ENCODE measurements around the gene MYO1D.
"Not testable (repeated sequence)": the region's sequence is repeated elsewhere in the genome, so short reads cannot be mapped to it uniquely, and the experiment has no call there.

Gene MYO1D

GRCh38 chr17:32551186-32551955, 325.6 kb downstream of the MYO1D start:
- in situ Hi-C loops (cut with MboI; ENCODE audit: low sequenced_read_pairs) = no loop called here

DNA sequence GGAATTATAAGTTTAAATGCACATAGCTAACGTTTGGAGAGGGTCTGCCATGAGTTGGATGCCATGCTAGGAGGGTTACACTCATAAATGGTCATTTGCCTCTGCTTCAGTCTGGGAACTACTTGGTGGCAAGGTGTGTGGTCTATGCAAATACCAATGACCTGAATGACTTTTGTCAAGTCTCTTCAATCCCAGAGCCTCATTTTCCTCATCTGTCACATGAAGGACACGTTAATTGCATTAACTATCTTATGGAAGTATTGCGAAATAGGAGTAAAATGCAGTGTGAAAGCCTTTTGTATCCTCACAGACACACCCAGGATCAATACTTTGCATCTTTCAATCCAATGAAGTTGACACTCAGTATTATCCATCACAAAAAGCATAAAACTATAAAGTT, 327.4 kb downstream of the MYO1D start:
- in situ Hi-C loops (cut with MboI; ENCODE audit: low sequenced_read_pairs) = no loop called here

GRCh38 chr17:32546031-32546444, 330.9 kb downstream of the MYO1D start:
- in situ Hi-C loops (cut with MboI; ENCODE audit: low sequenced_read_pairs) = no loop called here

GRCh38 chr17:32542186-32542585, 334.7 kb downstream of the MYO1D start:
- in situ Hi-C loops (cut with MboI; ENCODE audit: low sequenced_read_pairs) = no loop called here

- in situ Hi-C loops (cut with MboI; ENCODE audit: low sequenced_read_pairs) = no loop called here
These were observed 335.3 kb downstream of the MYO1D start for GRCh38 chr17:32541640-32542039.

- in situ Hi-C loops (cut with MboI; ENCODE audit: low sequenced_read_pairs) = no loop called here
These were observed 339.9 kb downstream of the MYO1D start for GRCh38 chr17:32536736-32537643.

GRCh38 chr17:32533296-32533695, 343.6 kb downstream of the MYO1D start:
- in situ Hi-C loops (cut with MboI; ENCODE audit: low sequenced_read_pairs) = no loop called here

DNA sequence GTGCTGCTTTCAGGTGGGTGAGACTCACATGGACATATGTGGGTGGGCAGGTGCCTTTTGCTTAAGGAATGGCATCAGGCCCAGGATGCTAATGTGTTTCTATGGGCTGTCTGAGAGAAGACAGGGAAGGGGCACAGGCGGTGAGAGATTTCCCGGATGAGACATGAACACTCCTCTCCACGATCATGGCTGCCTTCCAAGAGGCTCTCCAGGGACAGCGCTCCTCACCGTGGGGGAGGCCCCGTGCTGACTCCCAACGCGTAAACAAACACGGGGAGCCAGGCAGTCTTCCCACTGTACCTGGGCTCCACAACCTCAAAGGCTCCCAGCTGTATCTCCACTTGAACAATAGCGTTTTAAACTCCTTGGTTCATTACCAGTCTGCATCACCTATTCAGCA, 347.3 kb downstream of the MYO1D start:
- in situ Hi-C loops (cut with MboI; ENCODE audit: low sequenced_read_pairs) = no loop called here

GRCh38 chr17:32528825-32529224, 348.1 kb downstream of the MYO1D start:
- in situ Hi-C loops (cut with MboI; ENCODE audit: low sequenced_read_pairs) = no loop called here

DNA sequence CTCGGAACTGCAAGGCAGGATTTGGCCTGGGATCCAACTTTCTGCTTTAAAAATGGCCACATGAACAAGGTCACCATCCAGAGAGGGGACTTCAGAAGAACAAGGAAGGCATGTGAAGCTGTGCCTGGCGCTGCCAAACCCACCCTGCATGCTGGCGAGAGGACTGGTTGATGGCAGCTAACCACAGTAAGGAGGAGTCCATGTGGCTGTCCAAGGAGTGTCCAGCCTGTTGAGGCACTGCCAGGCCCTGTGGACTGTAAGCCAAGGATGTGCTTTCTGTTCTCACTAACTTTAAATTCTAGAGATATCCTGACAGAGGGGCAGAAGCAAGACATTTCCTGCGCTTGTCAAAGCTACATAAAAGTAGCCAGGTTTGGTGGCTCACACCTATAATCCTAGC, 349.8 kb downstream of the MYO1D start:
- in situ Hi-C loops (cut with MboI; ENCODE audit: low sequenced_read_pairs) = no loop called here

DNA sequence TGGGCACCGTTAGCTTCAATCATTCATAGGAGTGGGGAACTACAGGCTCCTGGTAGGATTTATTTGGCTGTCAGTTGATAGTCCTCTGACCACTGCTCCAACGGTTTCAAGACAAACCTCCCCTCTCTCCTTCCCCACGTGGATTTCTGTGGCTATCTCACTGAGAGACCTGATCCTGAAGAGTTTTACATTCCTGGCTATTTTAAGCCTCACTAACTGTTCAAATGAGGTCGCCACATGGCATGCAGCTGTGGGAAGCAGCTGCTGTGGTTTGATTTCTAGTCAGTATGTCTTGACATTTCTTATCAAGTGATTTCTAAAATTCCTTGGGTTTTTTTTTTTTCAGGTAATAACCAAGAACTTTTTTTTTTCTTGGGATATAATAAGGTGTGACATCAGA, 351.8 kb downstream of the MYO1D start:
- in situ Hi-C loops (cut with MboI; ENCODE audit: low sequenced_read_pairs) = no loop called here

- in situ Hi-C loops (cut with MboI; ENCODE audit: low sequenced_read_pairs) = not testable (repeated sequence)
These were observed 352.4 kb downstream of the MYO1D start for GRCh38 chr17:32524553-32524880.

DNA sequence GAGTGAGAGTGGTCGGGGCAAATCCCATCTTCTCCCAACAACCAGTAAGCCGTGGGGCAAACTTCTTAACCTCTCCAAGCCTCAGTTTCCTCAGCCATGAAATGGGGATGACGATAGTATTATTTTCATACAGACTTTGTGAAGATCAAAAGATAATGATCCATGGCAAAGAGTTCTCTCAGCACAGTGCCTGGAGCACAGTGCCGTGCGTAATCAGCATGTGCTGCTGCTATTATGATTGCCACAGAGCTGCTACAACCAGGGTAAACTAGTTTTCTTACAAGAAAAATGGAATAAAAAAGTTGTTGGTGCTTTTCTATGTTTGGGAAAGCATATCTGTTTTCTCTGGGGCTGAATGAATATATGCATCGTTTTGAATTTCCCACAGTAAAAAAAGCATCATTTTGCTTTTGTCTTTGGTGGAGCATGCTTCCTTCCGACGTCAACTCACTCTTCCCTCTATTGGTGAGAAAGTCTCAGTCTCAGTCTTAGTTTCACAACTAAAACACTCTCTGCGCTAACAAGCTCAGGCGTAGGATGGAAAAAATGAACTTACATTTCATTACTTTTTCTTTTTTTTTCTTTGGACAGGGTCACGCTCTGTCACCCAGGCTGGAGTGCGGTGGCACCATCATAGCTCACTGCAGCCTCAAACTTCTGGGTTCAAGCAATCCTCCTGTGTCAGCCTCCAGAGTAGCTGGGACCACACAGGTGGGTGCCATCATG, 352.9 kb downstream of the MYO1D start:
- in situ Hi-C loops (cut with MboI; ENCODE audit: low sequenced_read_pairs) = no loop called here

DNA sequence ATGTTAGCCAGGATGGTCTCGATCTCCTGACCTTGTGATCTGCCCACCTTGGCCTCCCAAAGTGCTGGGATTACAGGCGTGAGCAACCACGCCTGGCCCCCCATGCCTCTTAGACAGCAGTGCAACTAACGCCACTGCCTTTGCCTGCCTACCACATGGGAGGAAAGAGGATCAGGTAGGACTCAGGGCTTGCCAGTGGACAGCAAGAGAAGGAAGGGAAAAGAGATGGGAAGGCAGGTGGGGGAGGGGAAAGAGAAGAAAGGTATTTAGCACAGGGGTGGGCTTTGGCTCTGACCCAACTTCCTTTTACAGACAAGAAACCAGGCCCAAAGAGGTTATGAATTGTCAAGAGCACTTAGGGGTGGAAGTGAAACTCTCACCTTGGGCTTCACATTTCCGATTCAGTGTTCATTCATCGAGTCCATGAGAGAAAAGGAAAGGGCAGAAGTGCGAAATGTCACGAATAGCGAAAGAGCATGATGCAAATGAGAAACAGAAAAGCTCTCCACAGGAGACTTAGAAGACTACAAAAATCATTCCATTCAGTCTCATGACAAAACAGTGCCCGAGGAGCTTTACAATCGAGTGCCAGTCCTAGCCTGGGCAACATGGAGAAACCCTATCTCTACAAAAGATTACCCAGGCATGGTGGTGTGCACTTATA, 353.8 kb downstream of the MYO1D start:
- in situ Hi-C loops (cut with MboI; ENCODE audit: low sequenced_read_pairs) = no loop called here

- in situ Hi-C loops (cut with MboI; ENCODE audit: low sequenced_read_pairs) = no loop called here
These were observed 356.1 kb downstream of the MYO1D start for GRCh38 chr17:32520737-32521404.

DNA sequence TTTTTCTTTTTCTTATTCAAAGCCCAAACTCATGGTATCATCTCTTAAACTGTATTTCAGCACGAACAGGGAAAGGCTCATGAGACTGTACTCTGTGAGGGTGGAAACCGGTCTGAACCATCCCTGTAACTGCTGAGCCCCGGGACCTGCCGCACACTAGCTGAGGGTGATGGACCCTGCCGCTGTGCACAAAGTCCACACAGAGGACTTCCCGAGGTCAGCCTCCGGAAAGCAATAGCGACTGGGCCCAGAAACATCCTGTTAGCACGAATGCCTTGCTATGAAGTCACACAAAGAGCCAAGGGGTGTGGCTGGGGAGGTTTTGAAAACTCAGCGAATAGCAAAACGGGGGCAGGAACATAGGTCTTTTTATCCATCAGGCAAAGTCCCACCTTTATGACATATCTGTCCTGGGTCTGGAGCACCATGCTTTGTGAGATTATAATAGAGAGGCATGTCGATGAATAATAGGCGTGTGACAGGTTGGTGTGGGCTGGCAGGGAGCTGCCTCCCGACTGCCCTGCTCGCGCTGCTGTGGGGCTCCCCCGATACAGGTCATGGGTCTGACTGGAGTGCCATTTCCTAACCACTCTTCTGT, 356.7 kb downstream of the MYO1D start:
- in situ Hi-C loops (cut with MboI; ENCODE audit: low sequenced_read_pairs) = no loop called here

- in situ Hi-C loops (cut with MboI; ENCODE audit: low sequenced_read_pairs) = no loop called here
These were observed 357.5 kb downstream of the MYO1D start for GRCh38 chr17:32519228-32520103.

GRCh38 chr17:32518646-32519227, 358.2 kb downstream of the MYO1D start:
- in situ Hi-C loops (cut with MboI; ENCODE audit: low sequenced_read_pairs) = no loop called here

GRCh38 chr17:32517982-32518381, 358.9 kb downstream of the MYO1D start:
- in situ Hi-C loops (cut with MboI; ENCODE audit: low sequenced_read_pairs) = no loop called here

Data from hTERT RPE-1 (cell line).